Measurements from ENCODE around the gene TMEM141.

The TMEM141 gene

GRCh38 chr9:136835932-136836904 is 45.1 kb downstream of the TMEM141 start:
- DNase-seq = peak; percentile 33

GRCh38 chr9:136837146-136837855 is 46.2 kb downstream of the TMEM141 start:
- DNase-seq = peak; percentile 20

DNA sequence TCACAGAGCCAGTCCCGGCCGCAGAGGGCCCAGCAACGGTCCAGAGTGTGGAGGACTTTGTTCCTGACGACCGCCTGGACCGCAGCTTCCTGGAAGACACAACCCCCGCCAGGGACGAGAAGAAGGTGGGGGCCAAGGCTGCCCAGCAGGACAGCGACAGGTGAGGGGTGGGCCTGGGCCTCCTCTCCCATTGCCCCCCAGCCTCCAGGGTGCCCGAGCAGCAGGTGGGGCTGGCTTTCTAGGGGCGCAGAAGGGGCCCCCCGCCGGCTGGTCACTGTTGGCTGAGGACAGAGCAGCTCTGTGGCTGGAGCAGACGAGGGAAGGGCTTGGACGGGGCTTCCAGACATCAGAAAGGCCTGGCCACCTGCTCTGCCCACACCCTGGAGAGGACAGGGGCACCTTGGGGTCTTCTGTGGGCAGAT is 46.7 kb downstream of the TMEM141 start:
- DNase-seq = peak; percentile 17

DNA sequence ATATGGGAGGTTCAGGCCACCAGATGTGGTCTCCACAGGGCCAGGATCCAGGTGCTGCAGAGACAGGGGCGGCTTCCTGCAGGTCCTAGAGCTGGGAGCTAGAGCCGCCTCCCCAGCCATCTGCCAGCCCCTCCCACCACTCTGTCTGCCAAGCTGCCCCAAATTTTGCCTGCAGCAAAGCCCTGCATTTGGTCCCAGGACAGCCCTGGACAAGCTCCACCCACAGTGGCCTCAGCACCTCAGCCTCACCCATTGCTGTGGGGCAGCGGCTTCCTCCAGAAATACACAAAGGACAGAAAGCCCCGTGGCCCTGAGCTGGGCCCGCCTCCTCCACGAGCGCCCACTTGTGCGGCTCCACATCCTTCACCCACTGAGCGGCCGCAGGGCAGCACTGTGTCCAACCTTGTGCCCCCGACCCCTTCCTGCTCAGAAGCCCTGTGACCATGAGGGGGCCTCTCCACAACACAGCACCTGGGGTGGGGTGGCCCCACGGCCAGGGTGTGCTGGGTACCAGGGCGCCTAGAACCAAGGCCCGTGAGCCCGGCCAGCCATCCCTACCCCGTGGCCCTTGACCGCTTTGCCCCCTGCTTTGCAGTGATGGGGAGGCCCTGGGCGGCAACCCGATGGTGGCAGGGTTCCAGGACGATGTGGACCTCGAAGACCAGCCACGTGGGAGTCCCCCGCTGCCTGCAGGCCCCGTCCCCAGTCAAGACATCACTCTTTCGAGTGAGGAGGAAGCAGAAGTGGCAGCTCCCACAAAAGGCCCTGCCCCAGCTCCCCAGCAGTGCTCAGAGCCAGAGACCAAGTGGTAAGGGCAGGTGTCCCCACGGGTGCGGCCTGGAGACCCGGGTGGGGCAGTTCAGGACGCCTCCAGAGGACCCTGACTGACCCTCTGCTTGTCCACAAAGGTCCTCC is 47.4 kb downstream of the TMEM141 start:
- DNase-seq = peak; percentile 24

- peak; percentile 19 for DNase-seq
These were observed 48.3 kb downstream of the TMEM141 start for GRCh38 chr9:136839229-136840139.

DNA sequence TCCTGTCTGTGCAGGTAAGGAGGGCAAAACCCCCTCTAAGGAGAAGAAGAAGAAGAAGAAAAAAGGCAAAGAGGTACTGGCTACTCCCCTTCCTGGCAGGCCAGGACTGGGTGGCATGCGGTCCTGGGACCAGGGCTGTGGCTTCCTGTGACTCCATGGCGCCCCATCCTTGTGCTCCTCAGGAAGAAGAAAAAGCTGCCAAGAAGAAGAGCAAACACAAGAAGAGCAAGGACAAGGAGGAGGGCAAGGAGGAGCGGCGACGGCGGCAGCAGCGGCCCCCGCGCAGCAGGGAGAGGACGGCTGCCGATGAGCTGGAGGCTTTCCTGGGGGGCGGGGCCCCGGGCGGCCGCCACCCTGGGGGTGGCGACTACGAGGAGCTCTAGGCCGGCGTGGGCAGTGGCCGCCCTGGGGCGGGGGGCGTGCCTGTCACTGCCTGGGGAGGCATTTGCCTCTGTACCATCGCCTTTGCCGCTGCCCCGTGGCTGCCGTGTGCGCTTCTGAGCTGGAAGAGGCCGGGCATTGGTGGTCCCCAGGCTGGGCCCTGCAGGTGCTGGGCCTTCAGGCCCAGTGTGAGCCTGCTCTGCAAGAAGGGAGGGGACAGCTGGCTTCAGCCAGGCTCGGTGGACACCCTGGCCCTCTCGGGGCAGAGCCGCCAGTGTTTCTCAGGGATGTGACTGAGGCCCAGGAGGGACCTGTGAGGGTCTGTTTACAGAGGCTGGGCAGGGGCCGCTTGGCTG is 49.2 kb downstream of the TMEM141 start:
- DNase-seq = peak; percentile 24

DNA sequence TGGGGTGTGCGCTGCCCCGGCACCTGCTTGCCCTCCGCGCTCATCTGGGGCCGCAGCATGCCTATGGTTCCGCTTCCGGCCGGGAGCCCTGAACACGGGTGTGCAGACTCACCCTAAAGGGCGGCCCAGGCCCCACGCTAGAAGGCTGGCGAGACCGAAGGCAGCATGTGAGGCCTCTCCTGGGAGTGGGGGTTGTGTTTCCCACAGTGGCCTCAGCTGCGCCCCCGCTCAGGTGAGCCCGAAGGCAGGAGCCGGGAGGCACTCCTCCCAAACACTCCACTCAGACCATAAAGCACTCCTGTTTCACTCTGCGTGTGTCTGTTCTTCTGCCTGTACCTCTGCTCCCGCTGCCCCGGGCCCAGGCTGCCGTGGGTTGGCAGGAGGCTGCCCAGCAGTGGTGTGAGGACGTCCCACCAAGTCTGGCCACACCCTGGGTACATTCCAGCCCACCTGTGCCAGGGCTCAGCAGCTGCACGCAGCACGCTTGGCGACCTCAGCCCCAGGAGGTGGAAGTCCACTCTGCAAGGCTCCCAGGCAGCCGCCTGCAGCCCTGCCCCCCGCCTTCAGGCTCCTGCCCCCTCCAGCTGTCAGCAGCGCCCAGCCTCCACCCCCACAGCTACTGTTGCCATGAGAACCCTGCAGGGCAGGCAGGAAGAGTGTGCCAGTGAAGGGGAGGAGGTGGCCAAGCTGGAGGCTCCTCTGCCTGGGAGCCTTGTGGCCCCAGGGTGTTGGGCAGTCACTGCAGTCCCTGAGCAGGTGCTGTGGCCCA is 49.9 kb downstream of the TMEM141 start:
- peak; percentile 76 for DNase-seq

- peak; percentile 40 for DNase-seq
These were observed 50.7 kb downstream of the TMEM141 start for GRCh38 chr9:136841646-136842379.

DNA sequence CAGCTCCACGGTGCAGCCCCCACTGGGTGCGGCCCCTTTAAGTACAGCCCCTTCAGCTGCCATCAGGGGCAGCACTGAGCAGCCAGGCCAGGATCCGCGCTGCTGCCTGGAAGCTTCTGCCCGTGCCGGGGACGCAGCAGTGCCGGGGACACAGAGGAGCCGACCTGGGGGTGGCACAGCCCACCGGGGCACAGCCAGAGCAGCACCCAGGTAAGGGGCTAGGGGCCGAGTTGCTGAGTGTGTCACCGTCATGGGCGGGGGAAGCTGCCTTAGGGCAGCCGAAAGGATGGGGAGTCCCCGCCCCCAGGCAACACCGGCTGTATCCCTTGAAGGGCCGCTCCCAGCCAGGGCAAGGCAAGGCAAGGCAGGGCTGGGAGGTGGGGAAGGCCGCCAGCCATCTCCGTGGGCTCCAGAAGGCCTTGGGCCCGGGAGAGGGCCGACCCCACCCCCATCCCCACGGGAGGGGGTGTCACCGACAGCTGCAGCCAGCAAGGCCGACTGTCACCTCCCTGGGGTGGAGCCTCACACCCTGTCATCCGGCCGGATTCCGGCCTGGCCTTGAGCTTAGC is 51.3 kb downstream of the TMEM141 start, which contains the start of gene AJM1:
TSS of gene AJM1 (plus strand) at position 99 of the 569 bp plus-strand sequence. CDS start 1,937 bp downstream, outside the sequence.
- peak; percentile 86 for DNase-seq
